B cell (primary cell): Measurements from ENCODE around the gene TRAF3. TPM values are rescaled to one million over a fixed set of nuclear protein-coding genes. Genes with fewer than 3 reads are reported as not detected.
A peak's percentile ranks its signal among the peaks of the same experiment; 100 is the strongest.

Experiments used
- ATAC-seq: fragments of 200-7000 bp; cut with Tn5 transposase; one replicate; pipeline ENCODE4 v1.10.0; 2021; ENCODE audit warnings: low read depth, mild to moderate bottlenecking, moderate number of reproducible peaks, moderate library complexity
- CTCF ChIA-PET: fragments of 350-600 bp; sonication (Branson Sonifier 250); formaldehyde crosslinking; loops from one replicate; lab custom pipeline; 2021; ENCODE audit warnings: antibody characterized with exemption, inconsistent platforms; lab: Charles Lee
- POLR2A ChIA-PET: fragments of 350-600 bp; sonication (Branson Sonifier 250); formaldehyde crosslinking; loops from one replicate; lab custom pipeline; 2021; ENCODE audit warnings: antibody characterized with exemption; lab: Charles Lee
- DNase-seq: peaks from one replicate; pipeline ENCODE4 v3.0.0; 2013
- H2AFZ ChIP-seq: 2 replicates; pipeline ENCODE4 v1.6.1; 2012; ENCODE audit warnings: mild to moderate bottlenecking, low read depth, low read length; ENCODE audit not compliant: insufficient read depth, poor library complexity, severe bottlenecking
- H3K27ac ChIP-seq, 2 donors: 1 replicate in 1 of 2; 2 replicates in 1 of 2; pipeline ENCODE4 v1.5.1; 2012 to 2013; ENCODE audit warnings: low read length in 2 of 2, mild to moderate bottlenecking in 2 of 2, moderate library complexity in 1 of 2
- H3K27me3 ChIP-seq, 4 experiments: fragments of 200-600 bp in 1 of 4; sonication (generic) in 1 of 4; replicated peaks in 1 of 4; 1 replicate in 2 of 4; 2 replicates in 2 of 4; pipeline versions ENCODE4 v1.6.1 to v1.7.0; 2013 to 2016; ENCODE audit warnings: low read length in 3 of 4, mild to moderate bottlenecking in 2 of 4, mixed read lengths in 1 of 4, moderate library complexity in 1 of 4; ENCODE audit not compliant: insufficient read depth in 4 of 4, control insufficient read depth in 3 of 4; ENCODE audit errors: control extremely low read depth in 1 of 4
- H3K36me3 ChIP-seq, 2 experiments: replicated peaks in 1 of 2; 1 replicate in 1 of 2; 2 replicates in 1 of 2; pipeline versions ENCODE4 v1.6.1 to v1.7.1; 2013; ENCODE audit warnings: low read length in 1 of 2; ENCODE audit not compliant: insufficient read depth in 2 of 2, control insufficient read depth in 1 of 2; ENCODE audit errors: control extremely low read depth in 1 of 2, extremely low read depth in 1 of 2
- H3K4me1 ChIP-seq, 2 donors: fragments of 200-600 bp in 1 of 2; sonication (generic) in 1 of 2; 1 replicate in 1 of 2; 2 replicates in 1 of 2; pipeline versions ENCODE4 v1.5.1 to v1.6.1; 2013 to 2017; ENCODE audit warnings: low read length in 2 of 2; ENCODE audit not compliant: control insufficient read depth in 2 of 2, insufficient read depth in 2 of 2
- H3K4me2 ChIP-seq: replicated peaks from 2 replicates; pipeline ENCODE3; 2012; ENCODE audit warnings: mild to moderate bottlenecking, low read depth, low read length; ENCODE audit not compliant: poor library complexity, severe bottlenecking
- H3K4me3 ChIP-seq, 5 experiments: fragments of 200-600 bp in 1 of 5; sonication (generic) in 1 of 5; 1 replicate in 3 of 5; 2 replicates in 2 of 5; pipeline versions ENCODE4 v1.5.1 to v1.7.0; 2011 to 2016; ENCODE audit warnings: low read length in 4 of 5, mild to moderate bottlenecking in 4 of 5, low read depth in 2 of 5, control low read depth in 1 of 5, moderate library complexity in 1 of 5; ENCODE audit not compliant: insufficient read depth in 1 of 5; ENCODE audit errors: control extremely low read depth in 1 of 5, extremely low read depth in 1 of 5
- H3K79me2 ChIP-seq: fragments of 200-600 bp; sonication (generic); one replicate; pipeline ENCODE4 v1.6.0; 2016; ENCODE audit warnings: low read length; ENCODE audit not compliant: control insufficient read depth, insufficient read depth
- H3K9ac ChIP-seq: fragments of 200-600 bp; sonication (generic); 2 replicates; pipeline ENCODE4 v1.6.1; 2017; ENCODE audit warnings: mild to moderate bottlenecking, low read length, moderate library complexity
- H3K9me3 ChIP-seq, 3 donors: one replicate each; pipeline versions ENCODE4 v1.6.1 to v1.7.1; 2013; ENCODE audit warnings: low read length in 2 of 3; ENCODE audit not compliant: control insufficient read depth in 2 of 3, insufficient read depth in 1 of 3; ENCODE audit errors: control extremely low read depth in 1 of 3
- H4K20me1 ChIP-seq: 2 replicates; pipeline ENCODE4 v1.6.0; 2012; ENCODE audit warnings: mild to moderate bottlenecking, low read length; ENCODE audit not compliant: insufficient read depth, control insufficient read depth, poor library complexity, severe bottlenecking
- H3K27ac Mint-ChIP-seq: one replicate; pipeline ENCODE4 v1.8.0; 2021; ENCODE audit warnings: mixed read lengths
- H3K27me3 Mint-ChIP-seq: one replicate; pipeline ENCODE4 v1.8.0; 2021; ENCODE audit warnings: mixed read lengths
- H3K4me1 Mint-ChIP-seq: one replicate; pipeline ENCODE4 v1.8.0; 2021; ENCODE audit warnings: mixed read lengths
- H3K4me3 Mint-ChIP-seq: one replicate; pipeline ENCODE4 v1.8.0; 2021; ENCODE audit warnings: mixed read lengths
- H3K9me3 Mint-ChIP-seq: one replicate; pipeline ENCODE4 v1.8.0; 2022; ENCODE audit warnings: mixed read lengths; ENCODE audit not compliant: insufficient read depth
- EZH2 ChIP-seq: IDR thresholded peaks from 2 replicates; pipeline ENCODE4 v1.6.1; 2012; ENCODE audit warnings: borderline replicate concordance, low read depth, mild to moderate bottlenecking, moderate library complexity, low read length; ENCODE audit not compliant: insufficient read depth, poor library complexity, severe bottlenecking
- WGBS: methylation state at CpG from one replicate; pipeline ENCODE4 v1.1.5; 2013; ENCODE audit warnings: missing lambda C conversion rate; ENCODE audit not compliant: insufficient coverage; 5-methylcytosine and 5-hydroxymethylcytosine counted together
- intact Hi-C: fragments of 100-400 bp; cut with micrococcal nuclease; formaldehyde crosslinking; loops from one replicate; pipeline ENCODE4 v1.10.0; 2022
- polyA plus RNA-seq: library from polyadenylated mRNA; depleted of rRNA; stranded (reverse); fragments of >200 nt; gene quantifications from 2 replicates; pipeline ENCODE4 v1.2.3, GENCODE V29; 2012
- total RNA-seq, 2 donors: library from RNA; stranded (reverse); fragments of 120-200 nt in 1 of 2; gene quantifications; 1 replicate in 1 of 2; 2 replicates in 1 of 2; pipeline versions ENCODE4 v1.2.3 to v1.2.4, GENCODE V29; 2013 to 2022
- TF ChIP-seq, protein P1 (sequence below): fragments of 200-600 bp; IDR thresholded peaks from one replicate; pipeline ENCODE4 v1.8.0; 2022; ENCODE audit warnings: antibody characterized with exemption, mild to moderate bottlenecking

The TRAF3 gene
- total and polyA plus RNA-seq, 2 donors (not counting 1 experiment from before 2014, with no cell fraction given): 42.8 to 89.8 TPM

GRCh38 chr14:102906616-102907302 lies 129.5 kb downstream of the TRAF3 start:
- ATAC-seq (no peak), DNase-seq (no peak)
- TF ChIP-seq EZH2: no peak
- TF ChIP-seq, protein P1, sequence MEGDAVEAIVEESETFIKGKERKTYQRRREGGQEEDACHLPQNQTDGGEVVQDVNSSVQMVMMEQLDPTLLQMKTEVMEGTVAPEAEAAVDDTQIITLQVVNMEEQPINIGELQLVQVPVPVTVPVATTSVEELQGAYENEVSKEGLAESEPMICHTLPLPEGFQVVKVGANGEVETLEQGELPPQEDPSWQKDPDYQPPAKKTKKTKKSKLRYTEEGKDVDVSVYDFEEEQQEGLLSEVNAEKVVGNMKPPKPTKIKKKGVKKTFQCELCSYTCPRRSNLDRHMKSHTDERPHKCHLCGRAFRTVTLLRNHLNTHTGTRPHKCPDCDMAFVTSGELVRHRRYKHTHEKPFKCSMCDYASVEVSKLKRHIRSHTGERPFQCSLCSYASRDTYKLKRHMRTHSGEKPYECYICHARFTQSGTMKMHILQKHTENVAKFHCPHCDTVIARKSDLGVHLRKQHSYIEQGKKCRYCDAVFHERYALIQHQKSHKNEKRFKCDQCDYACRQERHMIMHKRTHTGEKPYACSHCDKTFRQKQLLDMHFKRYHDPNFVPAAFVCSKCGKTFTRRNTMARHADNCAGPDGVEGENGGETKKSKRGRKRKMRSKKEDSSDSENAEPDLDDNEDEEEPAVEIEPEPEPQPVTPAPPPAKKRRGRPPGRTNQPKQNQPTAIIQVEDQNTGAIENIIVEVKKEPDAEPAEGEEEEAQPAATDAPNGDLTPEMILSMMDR: no peak
- H3K4me1 ChIP-seq: peaks cover 33 to 44% of the 10 kb centered on the region in 2 donors
- no peak overlapping the region for H2AFZ ChIP-seq
- Mint-ChIP-seq H3K27ac (peak overlapping the region; percentile 6), H3K4me1 (peaks cover 35% of the 10 kb centered on the region), H3K4me3 (no peak overlapping the region), H3K9me3 (no peaks in the 10 kb centered on the region), H3K27me3 (no peaks in the 10 kb centered on the region)
- peak overlapping the region; percentile 33 for H3K4me2 ChIP-seq
- POLR2A ChIA-PET: no interaction called here
- 99% methylated on average over 29 of the region's 30 CpGs for WGBS
- H3K36me3 ChIP-seq: peaks cover 0 to 60% of the 10 kb centered on the region in 2 experiments
- H3K27ac ChIP-seq: peak overlapping the region in 1 of 2 donors; percentile 19
- peaks cover 52% of the 10 kb centered on the region for H3K79me2 ChIP-seq
- peaks cover 12% of the 10 kb centered on the region for H4K20me1 ChIP-seq
- no peak overlapping the region for H3K4me3 ChIP-seq
- CTCF ChIA-PET: interaction anchor here (1.7 kb wide), 1 partner anchor 211 kb away, joined by 5 read pairs; no protein-coding TSS in a partner anchor
- H3K9me3 ChIP-seq: peaks cover 0 to 3% (median 0%) of the 10 kb centered on the region in 3 donors
- intact Hi-C loops: no loop called here
- no peak overlapping the region for H3K9ac ChIP-seq
- H3K27me3 ChIP-seq: no peaks in the 10 kb centered on the region

- POLR2A ChIA-PET: no interaction called here
- no peak for TF ChIP-seq EZH2
- TF ChIP-seq, protein P1: no peak
- no peak overlapping the region for H3K9ac ChIP-seq
- Mint-ChIP-seq H3K9me3 (no peaks in the 10 kb centered on the region), H3K4me1 (peaks cover 29% of the 10 kb centered on the region), H3K27me3 (no peaks in the 10 kb centered on the region), H3K27ac (peak overlapping the region; percentile 59), H3K4me3 (no peak overlapping the region)
- no peaks in the 10 kb centered on the region for H3K27me3 ChIP-seq
- peaks cover 0 to 65% of the 10 kb centered on the region in 2 experiments for H3K36me3 ChIP-seq
- H3K27ac ChIP-seq: peak overlapping the region; percentile 19 to 43
- CTCF ChIA-PET: no interaction called here
- 62% methylated on average over 22 of the region's 33 CpGs for WGBS
- ATAC-seq (peak; percentile 65), DNase-seq (peak; percentile 65)
- H2AFZ ChIP-seq: no peak overlapping the region
- H3K79me2 ChIP-seq: peaks cover 47% of the 10 kb centered on the region
- peaks cover 0 to 3% (median 0%) of the 10 kb centered on the region in 3 donors for H3K9me3 ChIP-seq
- H3K4me3 ChIP-seq: no peak overlapping the region
- intact Hi-C loops: no loop called here
- H3K4me2 ChIP-seq: peak overlapping the region; percentile 33
- H3K4me1 ChIP-seq: peaks cover 27 to 37% of the 10 kb centered on the region in 2 donors
- peaks cover 12% of the 10 kb centered on the region for H4K20me1 ChIP-seq
These were observed 130.1 kb downstream of the TRAF3 start for GRCh38 chr14:102907303-102907844.
